Urothelium cell line (cell line): ENCODE measurements around the gene AHRR.

Experiments
- DNase-seq: peaks from one replicate; pipeline ENCODE4 v3.0.0; 2011; ENCODE audit warnings: low spot score, mixed read lengths
- FAIRE-seq: peaks from 2 replicates; lab custom pipeline; 2011; peaks lifted over from hg19 to GRCh38; lab: Jason Lieb, UNC

The AHRR gene

DNA sequence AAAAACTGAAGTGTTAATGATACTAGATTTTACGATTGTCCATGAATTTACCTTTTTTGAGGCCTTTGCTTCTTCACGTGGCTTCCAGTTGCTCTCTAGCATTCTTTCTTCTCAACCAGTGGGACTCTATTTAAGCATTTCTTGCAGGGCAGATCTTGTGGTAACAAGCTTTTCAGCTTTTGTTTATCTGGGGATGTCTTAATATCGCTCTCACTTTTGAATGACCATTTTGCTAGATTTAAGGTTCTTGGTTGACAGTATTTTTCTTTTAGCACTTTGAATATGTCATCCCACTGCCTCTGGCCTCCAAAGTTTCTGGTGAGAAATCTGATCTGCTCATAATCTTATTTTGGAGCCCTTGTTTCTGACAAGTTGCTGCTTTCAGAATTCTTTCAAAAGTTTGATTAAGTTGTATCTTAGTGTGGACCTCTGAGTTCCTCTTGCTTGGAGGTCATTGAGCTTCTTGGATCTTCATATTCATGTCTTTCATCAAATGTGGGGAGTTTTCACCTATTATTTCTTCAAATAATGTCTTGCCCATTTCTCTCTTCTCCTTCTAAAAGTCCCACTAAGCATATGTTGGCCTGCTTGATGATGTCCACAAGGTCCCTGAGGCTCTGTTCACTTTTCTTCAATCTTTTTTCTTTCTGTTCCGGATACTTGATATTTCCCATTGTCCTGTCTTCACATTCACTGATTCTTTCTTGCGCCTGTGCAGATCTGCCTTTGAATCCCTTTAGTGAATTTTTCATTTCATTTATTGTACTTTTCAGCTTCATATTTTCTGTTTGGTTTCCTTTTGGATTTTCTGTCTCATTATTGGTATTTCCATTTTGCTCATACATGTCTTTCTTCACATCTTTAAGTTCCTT lies 130.3 kb downstream of the AHRR start:
- DNase-seq (no peak), FAIRE-seq (no peak)

DNA sequence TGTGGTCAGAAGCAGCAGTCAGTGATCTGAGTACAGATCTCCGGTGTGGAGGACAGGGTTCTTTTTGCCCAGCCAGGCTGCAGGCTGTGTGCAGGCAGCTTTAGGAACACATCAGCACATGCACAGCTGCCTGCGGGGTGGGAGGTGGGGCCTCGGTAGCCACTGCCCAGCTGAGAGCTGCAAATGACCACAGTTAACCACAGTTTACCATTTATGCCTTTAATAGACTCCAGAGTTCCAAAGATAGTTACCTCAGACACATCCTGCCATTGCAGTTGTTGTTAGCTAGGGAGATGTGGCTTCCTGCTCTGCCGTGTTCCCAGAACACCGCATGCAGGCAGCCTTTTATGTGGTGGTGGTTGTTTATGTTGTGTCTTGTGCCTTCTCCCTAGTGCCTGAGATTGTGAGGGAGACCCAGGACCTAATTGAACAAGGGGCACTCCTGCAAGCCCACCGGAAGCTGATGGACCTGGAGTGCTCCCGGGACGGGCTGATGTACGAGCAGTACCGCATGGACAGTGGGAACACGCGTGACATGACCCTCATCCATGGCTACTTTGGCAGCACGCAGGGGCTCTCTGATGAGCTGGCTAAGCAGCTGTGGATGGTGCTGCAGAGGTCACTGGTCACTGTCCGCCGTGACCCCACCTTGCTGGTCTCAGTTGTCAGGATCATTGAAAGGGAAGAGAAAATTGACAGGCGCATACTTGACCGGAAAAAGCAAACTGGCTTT lies 131.6 kb downstream of the AHRR start:
- FAIRE-seq, result no peak

DNA sequence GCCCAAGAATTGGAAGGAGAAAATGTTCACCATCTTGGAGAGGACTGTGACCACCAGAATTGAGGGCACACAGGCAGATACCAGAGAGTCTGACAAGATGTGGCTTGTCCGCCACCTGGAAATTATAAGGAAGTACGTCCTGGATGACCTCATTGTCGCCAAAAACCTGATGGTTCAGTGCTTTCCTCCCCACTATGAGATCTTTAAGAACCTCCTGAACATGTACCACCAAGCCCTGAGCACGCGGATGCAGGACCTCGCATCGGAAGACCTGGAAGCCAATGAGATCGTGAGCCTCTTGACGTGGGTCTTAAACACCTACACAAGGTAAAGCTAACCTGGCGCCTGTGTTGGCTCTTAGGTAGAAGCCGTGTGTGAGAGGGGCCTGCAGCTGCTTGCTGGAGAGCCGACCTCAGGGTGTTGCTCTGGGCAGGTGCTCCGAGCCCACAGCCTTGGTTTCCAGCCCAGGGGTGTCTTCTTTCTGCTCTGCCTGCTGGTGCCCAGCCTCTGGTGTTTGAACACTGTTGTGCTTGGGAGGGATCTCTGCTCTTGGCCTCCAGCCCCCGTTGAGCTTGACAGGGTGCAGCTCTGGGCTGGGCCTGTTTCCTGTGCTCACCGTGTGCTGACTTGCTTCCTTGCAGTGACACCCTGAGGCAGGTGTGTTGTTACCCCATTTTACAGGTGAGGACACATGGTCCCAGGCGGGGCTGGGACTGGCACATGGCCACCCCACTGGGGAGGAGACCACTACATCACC lies 132.4 kb downstream of the AHRR start:
- FAIRE-seq (no peak), DNase-seq (no peak)

More for the DNA sequence above, 131.6 kb downstream of the AHRR start:
- no peak for DNase-seq

DNA sequence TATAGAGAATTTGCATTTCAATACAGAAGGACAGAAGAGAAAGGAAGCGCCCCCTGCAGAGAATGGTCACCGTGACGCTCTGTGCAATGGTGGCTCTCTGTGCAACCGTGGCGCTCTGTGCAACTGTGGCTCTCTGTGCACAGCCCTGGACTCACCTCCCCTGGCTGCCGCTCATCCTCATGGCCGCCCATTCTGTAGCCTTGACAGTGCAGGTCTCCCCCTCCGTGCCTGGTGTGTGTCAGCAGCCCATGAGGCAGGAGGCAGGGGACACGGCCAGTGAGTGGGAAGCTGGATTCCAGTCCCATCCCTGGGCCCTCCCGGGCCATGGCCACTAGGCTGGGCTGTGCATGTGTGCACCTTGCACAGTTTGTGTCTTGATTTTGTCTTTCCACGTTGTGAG lies 133.4 kb downstream of the AHRR start:
- DNase-seq, result no peak
- no peak for FAIRE-seq

DNA sequence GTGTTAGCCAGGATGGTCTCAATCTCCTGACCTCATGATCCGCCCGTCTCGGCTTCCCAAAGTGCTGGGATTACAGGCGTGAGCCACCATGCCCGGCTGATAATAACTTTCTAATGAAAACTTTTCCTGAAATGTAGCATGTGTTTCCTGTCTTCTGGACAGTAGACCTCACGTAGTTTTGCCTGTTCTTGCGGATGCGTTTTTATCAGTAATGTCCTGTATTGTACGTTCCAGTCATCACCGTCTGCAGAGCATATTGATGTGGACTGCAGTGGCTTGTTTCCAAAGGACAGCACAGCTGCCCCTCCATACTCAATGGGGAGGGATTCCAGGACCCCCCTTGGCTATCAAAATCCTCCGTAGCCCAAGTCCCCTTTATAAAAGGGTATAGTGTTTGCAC lies 134.3 kb downstream of the AHRR start:
- FAIRE-seq, result no peak
- no peak for DNase-seq

DNA sequence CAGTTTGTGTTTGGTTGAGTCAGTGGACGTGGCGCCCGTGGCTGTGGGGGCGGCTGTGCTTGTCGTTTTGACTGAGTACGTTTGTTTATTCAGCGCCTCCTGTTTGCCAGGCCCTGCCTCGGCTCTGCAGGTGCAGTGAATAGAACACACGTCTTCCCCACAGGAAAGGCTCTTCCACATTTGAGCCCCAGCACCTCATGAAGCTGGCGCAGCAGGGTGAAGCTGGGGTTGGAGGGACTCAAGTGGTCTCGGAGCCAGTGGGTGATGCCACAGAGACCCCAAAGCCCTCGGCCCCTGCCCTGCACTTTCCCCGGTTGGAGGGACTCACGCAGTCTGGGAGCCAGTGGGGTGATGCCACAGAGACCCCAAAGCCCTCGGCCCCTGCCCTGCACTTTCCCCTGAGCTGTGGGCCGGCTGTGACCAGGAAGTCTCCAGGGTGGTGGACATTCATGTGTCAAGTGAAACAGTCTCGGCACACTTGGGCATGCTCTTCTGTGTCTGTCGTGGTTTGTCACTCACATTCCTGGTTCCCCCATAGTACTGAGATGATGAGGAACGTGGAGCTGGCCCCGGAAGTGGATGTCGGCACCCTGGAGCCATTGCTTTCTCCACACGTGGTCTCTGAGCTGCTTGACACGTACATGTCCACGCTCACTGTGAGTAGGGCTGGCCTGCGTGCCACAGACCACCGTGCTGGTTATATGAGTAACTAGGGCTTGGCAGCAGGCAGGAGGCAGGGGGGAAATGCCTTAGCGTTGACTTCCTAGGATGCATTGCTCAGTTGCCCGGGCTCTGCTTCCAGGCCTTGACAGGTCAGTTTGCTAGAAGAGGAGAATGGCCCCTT lies 135.1 kb downstream of the AHRR start:
- no peak for DNase-seq
- no peak for FAIRE-seq

DNA sequence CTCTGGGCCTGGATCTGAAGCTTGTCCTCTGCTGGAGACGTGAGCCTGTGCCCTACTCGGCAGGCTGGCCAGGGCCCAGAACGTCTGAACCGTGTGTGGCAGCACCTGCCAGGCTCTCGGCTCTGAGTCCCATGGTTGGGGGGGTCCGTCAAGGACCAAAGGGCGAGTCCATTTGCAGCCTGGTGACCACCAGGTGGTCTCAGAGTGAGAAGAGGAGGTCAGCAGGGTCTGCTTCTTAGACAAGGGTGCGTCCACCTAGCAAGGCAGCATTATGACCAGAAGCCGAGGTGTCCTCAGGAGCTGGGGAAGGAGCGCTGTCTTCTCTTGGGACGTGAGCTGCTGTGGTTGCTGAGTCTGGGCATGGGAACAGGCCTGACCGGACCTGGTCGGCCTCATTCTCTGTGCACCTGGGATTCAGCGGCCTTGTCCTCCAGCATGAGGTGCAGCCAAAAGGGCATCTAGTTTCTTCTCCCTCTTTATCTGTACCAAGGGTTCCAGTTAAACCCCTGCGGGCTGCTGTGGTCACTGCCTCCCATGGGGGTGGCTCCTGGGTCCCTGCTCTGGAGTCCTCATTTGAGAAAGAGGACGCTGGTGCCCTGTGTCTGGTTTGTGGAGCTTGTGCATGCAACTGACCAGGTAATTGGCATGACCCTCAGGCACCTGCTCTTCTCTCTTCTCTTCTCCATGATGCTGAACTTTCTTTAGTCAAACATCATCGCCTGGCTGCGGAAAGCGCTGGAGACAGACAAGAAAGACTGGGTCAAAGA lies 135.9 kb downstream of the AHRR start:
- no peak for DNase-seq
- no peak for FAIRE-seq

DNA sequence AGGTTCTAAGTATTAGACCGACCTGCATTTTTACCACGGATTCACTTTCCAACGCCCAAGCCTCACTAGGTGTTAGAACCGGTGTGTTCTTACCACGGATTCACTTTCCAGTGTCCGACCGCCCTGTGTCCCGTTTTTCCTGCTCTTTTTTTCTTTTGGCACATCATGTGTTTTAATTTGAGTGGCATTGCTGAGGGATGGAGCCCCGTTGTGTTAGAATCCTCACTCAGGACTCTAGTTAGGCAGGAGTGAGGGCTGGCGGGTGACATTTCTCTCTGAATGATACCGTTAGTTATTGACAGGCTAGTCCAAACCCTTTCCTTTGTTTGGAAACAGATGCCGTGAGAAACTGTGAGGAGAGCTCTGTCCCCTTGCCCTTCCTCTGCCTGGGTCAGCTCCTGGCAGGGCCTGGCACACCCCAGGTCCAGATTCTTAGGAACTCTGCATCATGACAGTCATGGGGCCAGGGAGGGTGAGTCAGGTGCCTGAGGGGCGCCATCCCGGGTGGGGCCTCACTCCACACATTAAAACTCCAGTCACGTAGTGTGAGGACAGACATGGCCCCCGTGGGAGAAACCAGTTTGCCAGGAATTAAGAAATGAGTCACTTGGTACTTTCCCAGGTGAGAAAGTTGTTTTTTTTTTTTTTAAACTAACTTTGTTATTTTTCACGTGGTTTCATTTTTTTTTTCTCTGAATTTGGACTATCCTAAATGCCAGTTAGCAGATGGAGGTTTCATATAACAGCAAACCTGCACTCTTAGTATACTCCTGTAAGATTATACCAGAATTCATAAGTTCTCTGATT lies 137.2 kb downstream of the AHRR start:
- FAIRE-seq (no peak), DNase-seq (no peak)

DNA sequence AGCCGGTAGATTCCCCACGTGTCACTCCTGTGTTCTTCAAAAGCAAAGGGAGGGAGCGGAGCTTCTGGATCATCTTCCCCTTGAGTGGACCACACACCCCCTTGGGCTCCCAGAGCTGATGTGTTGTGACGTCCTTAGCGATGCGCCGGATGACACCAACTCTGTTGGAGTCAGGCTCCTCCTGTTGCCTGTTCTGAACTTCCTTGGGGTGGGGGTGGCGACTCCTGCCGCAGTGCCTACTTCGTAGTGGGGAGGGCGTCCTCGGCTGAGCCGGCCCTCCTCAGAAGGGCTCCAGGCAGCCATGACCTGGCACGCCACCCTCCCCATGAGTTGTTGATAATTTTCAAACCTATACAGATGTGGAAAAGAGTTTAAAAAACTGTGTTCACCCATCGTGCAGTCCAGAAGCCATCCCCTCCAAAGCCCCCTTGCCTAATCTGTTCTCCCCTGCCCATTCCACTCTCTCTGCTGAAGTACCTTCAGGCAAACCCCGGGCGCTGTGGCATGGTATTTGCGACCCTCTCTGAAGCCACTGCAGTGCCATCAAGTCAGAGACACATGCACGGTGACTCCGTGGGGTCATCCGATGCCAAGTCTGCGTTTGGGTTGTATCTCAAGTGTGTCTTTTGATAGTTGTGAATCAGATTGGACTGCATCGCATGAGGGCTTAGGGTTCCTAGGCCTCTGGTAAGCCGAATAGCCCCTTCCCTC lies 138.2 kb downstream of the AHRR start:
- no peak for DNase-seq
- no peak for FAIRE-seq

DNA sequence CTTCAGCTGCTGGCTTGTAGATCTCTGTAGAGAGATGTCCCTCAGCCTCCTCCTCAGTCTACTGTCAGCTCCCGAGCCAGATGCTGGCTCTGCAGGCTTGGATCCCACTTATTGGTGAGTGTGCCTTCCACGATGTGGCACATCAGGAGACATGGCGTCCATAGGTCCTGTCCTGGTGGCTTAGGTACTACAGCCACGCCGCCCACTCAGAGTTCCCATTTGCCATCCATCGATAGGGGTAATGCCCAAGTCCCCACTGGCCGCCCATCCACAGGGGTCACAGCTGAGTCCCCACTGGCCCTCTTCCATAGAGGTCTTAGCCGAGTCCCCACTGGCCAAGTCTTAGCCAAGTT lies 138.7 kb downstream of the AHRR start:
- DNase-seq (no peak), FAIRE-seq (no peak)

DNA sequence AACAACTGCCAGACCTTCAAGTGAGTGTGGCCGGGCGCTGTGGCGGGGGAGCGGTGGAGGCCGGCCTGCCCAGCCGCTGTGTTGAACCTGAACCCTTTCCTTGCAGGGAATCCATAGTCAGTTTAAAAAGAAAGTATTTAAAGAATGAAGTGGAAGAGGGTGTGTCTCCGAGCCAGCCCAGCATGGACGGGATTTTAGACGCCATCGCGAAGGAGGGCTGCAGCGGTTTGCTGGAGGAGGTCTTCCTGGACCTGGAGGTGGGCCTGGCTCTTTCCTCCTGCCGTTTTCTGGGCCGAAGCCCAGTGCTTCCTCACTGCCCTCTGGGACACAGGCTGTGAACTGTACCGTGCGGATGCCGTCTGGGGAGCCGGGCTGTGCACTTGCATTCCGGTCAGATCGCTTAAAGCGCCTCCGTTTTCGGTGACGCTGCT lies 140.6 kb downstream of the AHRR start:
- DNase-seq (no peak), FAIRE-seq (no peak)

DNA sequence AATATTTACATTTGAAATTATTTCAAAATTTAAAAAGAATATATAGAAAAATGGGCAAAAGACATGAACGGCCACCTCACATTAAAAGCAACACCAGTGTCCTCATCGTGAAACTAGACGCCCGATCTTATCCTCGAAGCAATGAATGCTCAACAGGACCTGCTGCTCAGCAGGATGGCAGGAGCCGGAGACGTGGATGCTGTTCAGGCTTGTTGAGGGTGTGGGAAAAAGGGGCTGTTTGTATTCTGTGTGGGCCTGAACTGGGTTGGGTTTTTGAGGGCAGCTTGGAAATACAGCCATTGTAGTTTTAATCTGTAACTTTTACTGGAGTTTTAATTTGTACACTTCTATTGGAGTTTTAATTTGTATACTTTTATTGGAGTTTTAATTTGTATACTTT lies 141.8 kb downstream of the AHRR start:
- FAIRE-seq (no peak), DNase-seq (no peak)

DNA sequence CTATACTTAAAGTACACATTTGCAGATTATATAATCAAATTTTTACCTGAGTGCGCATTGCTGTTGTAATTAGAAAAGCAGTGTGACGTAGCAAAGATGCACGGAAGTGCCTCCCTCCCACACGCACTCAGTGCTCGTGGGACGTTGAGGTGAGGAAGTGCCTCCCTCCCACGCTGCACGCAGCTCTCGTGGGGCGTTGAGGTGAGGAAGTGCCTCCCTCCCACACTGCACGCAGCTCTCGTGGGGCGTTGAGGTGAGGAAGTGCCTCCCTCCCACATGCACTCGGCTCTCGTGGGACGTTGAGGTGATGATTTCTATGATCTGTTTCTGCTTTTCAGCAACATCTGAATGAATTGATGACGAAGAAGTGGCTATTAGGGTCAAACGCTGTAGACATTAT lies 142.4 kb downstream of the AHRR start:
- DNase-seq (no peak), FAIRE-seq (no peak)

DNA sequence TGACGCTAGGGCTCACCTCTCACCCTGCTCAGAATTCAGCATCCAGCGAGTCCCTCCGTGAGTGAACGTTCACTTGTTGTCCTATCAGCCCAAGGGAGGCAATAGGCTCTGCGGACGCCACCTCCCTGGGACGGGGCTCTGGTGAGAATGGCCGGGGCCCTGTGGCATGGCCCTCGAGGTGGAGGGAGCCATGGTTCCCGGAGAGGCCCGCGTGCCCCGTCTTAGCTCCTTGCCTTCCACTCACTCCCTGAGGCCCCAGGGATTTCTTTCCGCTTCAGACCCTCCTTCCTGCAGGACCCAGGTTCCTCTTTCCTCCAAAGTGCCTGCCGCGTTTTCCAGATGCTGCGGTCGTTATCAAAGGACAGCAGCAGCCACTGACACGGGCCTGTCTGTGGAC lies 142.9 kb downstream of the AHRR start:
- FAIRE-seq, result no peak
- DNase-seq, result no peak

DNA sequence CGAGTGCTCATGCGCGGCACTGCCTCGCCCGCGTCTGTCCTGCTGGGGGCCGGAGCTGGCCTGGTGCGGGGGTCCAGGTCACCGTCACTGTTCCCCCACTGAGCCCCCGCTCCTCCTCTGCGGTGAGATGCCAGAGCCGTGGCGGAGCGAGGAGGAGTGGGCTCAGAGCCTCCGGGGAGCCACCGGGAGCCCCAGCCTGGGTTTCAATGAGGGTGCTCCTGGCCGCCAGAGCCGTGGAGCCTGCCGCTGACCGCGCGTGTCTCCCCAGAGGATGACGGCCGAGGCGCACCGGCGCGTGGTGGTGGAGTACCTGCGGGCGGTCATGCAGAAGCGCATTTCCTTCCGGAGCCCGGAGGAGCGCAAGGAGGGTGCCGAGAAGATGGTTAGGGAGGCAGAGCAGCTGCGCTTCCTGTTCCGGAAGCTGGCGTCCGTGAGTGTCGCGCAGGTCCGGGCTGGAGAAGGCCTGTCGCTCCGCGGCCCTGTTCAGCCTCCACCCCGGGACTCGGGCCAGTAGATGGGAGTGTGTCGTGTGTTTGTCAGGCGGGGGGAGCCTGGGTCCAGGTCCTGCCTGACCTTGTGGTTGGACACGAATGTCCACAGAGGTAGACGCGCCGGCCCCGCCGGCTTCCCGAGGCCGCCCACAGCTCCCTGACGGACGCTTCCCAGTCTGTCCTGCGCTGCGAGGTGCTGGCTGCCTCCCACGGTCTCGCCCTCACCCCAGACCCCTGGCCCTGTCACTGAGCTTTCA lies 143.5 kb downstream of the AHRR start:
- no peak for DNase-seq
- no peak for FAIRE-seq

DNA sequence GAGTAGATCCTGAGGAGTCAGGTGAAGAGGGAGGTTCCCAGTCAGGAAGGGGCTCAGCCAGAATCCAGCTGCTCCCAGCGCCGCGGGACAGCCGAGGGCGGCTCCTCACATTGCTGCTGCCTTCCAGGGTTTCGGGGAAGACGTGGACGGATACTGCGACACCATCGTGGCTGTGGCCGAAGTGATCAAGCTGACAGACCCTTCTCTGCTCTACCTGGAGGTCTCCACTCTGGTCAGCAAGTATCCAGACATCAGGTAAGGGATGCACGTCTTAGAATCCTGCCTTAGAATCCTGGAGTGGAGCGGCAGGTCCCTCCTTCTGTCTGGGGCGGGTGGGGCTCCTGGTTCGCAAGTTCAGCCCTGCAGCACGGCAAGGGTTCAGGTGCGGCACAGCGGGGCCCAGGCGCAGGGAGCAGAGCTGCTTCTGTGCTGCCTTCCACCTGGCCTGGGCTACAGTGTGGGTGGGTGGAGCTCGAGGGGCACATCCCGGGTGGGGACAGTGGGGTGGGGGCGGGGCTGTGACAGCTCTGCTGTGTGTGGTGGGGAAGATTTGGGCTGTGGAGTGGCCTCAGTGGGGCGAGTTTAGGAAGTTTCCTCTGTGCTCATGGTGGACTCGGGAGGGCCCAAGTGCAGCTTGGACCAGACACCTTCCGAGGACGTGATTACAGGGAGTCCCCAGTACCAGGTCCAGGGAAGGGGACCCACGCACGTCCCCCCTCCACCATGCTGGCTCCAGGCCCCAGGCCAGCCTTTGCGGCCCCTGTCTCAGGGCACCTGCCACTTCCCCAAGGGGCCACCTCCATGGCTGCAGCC lies 144.3 kb downstream of the AHRR start:
- FAIRE-seq (no peak), DNase-seq (no peak)
